Measurements from ENCODE around the gene EXOSC1.
A peak's percentile ranks its signal among the peaks of the same experiment; 100 is the strongest.
"Not testable (repeated sequence)": the region's sequence is repeated elsewhere in the genome, so short reads cannot be mapped to it uniquely, and the experiment has no call there.

Gene EXOSC1, protein sequence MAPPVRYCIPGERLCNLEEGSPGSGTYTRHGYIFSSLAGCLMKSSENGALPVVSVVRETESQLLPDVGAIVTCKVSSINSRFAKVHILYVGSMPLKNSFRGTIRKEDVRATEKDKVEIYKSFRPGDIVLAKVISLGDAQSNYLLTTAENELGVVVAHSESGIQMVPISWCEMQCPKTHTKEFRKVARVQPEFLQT

DNA sequence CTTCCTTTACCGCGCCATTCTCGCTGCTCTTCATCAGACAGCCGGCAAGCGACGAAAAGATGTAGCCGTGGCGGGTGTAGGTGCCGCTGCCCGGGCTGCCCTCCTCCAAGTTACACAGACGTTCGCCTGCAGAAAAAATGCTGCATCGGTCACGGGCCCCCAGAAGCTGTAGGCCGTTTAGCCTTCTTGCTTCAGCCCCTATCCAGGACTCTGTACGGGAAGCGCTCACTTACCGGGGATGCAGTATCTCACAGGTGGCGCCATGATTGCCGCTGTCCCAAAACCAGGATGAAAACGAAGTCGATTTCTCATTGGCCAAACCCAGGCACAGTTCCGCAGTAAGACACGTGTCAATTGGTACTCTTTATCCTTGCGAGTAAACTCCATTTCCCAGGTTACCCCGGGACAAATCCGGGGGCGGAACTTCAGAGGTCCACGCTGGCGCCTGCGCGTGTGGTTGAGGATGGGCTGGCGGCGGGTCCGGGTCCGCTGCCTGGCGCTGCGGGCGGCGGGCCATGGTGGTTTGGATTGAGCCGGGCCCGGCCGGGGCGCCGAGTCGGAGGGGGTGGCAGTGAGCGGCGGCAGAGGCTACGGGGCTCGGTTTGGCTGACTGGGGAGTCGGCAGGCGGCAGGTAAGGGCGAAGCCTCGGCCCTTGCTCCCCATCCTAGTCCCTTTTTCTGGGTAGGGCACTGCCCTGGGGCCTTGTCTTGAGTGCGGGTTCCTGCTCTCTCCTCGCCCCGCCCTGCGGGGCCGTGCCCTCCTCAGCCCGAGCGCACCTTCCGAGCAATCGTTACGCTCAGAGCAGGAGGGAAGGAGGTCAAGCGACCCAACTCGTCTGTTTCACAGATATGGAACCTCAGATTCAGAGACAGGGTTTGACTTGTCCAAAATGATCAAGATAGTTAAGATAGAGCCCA, at the start of gene EXOSC1, which contains the start of gene ZDHHC16:
TSS of gene EXOSC1 (minus strand) at position 285 of the 918 bp plus-strand sequence. CDS start at position 264, 21 bp downstream.
TSS of gene ZDHHC16 (plus strand) at position 454 of the 918 bp plus-strand sequence. CDS start 5,501 bp downstream, outside the sequence.
- DNase-seq = peak; percentile 93

- DNase-seq = no peak
Measured at GRCh38 chr10:97494863-97495506, 49.2 kb upstream of the EXOSC1 start.

- DNase-seq = no peak
Measured at GRCh38 chr10:97494151-97494550, 48.3 kb upstream of the EXOSC1 start.

GRCh38 chr10:97490592-97490991, 44.8 kb upstream of the EXOSC1 start:
- DNase-seq = no peak

DNA sequence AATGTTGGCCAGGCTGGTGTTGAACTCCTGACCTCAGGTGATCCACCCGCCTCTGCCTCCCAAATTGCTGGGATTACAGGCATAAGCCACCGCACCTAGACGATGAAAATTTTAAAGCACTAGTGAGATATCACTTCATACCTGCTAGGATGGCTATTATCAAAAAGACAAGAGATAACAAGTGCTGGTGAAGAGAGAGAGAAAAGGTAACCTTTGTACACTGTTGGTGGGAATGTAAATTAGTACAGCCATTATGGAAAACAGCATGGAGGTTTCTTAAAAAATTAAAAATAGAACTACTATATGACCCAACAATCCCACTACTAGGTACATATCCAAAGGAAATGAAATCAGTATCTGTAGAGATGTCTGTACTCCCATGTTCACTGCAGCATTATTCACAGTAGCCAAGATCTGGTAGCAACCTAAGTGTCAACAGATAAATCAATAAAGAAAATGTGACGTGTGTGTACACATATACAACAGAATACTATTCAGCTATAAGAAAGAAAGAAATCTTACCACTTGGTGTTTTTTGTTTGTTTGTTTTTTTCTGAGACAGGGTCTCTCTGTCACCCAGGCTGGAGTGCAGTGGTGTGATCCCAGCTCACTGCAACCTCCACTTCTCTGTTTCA, 40.0 kb upstream of the EXOSC1 start:
- no peak for DNase-seq

DNA sequence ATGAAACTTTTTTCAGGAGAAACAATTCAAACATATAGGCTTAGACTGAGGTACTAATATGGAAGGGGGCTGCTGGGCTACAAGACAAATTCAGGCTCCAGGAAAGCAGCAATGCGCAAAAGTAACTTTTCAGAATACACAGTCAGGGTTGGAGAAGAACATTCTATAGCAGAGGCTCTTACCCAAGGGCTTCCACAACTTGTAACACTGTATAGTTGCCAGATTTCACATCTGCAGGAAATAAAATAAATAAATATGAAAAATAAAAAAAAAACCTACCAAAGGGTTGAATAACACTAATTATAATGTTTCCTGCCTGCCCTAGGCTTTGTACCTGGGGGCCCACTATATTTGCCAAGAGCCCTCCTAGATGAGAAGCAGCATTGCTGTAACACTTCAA, 38.1 kb upstream of the EXOSC1 start:
- no peak for DNase-seq

GRCh38 chr10:97483506-97483905, 37.7 kb upstream of the EXOSC1 start:
- DNase-seq = no peak

DNA sequence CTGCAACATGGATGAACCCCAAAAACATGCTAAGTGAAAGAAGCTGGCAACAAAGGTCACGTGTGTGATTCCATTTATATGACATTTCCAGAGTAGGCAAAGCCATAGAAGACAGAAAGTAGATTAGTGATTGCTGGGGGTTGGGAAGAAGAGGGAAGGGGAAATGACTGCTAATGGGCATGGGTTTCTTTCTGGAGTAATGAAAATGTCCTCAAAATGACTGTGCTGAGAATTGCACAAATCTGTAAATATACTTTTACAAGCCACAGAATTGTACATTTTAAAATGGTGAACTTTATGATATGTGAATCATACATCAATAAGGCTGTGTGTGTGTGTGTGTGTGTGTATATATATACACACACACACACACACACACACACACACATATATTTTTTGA, 36.6 kb upstream of the EXOSC1 start:
- DNase-seq = no peak

GRCh38 chr10:97481071-97481470, 35.3 kb upstream of the EXOSC1 start:
- DNase-seq = no peak

DNA sequence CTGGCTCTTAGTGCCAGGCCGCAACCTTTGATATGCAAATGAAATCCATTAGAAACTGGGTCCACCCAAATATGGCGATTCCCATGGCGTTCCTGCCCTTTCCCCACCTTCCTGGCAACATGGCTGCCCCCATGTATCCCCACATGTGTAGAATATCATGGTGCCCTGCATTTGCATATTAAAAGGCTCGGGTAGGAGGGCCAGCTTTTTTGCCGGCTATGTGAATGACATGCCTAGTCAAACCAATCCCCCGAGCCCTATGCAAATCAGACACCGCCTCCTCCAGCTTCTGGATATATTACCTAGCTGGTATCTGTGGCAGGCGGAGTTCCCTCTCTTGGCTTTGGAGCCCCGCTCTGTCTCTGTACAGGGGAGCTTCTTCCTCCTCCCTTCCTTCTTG, 34.1 kb upstream of the EXOSC1 start:
- no peak for DNase-seq

DNA sequence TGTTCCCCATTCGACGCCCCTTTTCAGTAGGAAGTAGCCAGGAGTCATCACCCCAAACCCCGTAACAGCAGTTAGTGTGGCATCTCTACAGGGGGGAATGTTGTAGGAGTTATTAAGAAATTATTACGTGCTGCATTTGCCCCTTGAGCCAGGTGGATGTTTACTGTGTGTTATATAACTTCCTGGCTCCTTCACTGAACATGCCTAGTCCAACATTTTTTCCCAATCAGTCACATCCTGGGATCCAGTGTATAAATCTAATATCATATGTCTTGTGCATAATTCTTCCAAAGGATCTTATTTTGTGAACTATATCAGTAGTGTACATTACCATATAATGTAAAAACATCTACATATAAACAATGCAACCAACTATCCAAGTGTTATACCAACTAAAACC, 33.6 kb upstream of the EXOSC1 start:
- not testable (repeated sequence) for DNase-seq

GRCh38 chr10:97475936-97476594, 30.3 kb upstream of the EXOSC1 start:
- DNase-seq = no peak

- DNase-seq = no peak
Measured at GRCh38 chr10:97474918-97475317, 29.1 kb upstream of the EXOSC1 start.

- DNase-seq = not testable (repeated sequence)
Measured at GRCh38 chr10:97468781-97469180, 23.0 kb upstream of the EXOSC1 start.

GRCh38 chr10:97468162-97468561, 22.4 kb upstream of the EXOSC1 start:
- no peak for DNase-seq

- DNase-seq = no peak
Measured at GRCh38 chr10:97466755-97467154, 20.9 kb upstream of the EXOSC1 start.

GRCh38 chr10:97465982-97466381, 20.2 kb upstream of the EXOSC1 start:
- no peak for DNase-seq

DNA sequence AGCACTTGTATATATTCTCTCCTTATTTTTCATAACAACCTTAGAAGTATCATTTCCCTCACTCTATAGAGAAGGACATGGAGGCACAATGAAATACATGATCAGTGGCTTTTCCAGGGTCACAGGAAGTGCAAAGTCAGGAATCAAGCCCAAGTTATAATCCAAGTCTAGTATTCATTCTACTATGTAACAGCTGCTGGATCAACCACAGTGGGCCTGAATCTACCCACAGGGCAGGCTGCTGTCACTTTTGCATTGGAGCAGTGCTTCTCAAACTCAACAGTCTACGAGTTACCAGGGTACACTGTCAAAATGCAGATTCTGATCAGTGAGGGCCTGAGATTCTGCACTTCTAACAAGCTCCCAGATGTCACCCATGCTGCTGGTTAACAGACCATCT, 18.4 kb upstream of the EXOSC1 start:
- DNase-seq = no peak

DNA sequence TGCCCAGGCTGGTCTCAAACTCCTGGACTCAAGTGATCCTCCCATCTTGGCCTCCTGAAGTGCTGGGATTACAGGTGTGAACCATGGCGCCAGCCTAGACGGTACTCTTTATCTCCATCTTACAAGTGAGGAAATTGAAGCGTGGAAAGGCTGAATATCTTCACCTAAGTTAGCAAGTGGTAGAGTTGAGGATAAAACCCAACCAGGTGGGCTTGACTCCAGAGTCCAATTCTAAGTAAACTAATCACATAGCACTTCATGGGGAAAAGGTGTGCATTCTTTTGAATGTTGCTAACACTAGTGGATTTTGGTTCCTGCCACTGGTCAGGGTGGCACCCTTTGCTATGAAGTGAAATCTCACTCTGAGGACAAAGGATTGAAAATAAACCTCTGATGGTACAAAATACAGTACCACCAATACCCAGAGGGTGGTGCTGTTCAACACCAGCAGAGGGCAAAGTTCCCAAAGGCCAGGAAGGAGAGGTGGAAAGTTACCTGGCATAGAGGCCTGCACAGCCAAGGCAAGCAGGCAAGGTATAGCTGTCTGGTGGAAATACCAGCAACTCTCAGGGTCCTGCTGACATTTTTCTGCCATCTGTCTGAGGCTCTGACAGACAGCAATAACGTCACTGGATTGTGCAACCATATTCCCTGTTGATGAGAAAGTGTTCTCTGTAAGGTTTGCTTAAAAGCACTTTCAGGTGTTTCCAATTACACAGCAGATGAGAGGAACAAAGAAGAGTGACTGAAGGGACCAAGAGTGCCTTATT, 17.7 kb upstream of the EXOSC1 start:
- peak; percentile 10 for DNase-seq

GRCh38 chr10:97462309-97462708, 16.5 kb upstream of the EXOSC1 start:
- DNase-seq = no peak

DNA sequence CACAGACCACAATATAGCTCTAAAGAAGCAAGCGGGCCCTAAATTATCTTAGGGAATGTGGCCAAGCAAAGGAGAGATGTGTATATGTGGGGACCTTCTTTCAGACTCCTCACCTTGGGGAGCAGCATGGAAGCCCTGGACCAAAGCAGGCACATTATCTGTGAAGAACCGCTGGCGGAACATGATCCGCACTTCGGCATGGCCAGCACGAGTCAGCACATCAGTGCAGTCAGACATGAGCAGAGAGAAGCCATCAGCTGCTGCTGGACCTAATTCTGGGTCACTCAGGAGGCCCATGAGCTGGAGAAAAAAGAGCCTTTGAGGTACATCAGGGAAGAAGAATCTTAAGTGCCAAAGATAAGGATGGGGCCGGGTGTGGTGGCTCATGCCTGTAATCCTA, 14.1 kb upstream of the EXOSC1 start:
- no peak for DNase-seq

GRCh38 chr10:97459111-97459510, 13.3 kb upstream of the EXOSC1 start:
- no peak for DNase-seq

Measured in stimulated activated naive CD4-positive, alpha-beta T cell treated with Interleukin-2 at 50 U/mL for 16 hours (primary cell).